HUDEP-2 (cell line): ENCODE results near the gene GPS1.
"Not testable (repeated sequence)": the region's sequence is repeated elsewhere in the genome, so short reads cannot be mapped to it uniquely, and the experiment has no call there.

Experiments
- DNase-seq, 76 experiments: peaks; one replicate each; lab custom pipeline; 2025; ENCODE audit not compliant: unreplicated experiment in 76 of 76; lab: John Stamatoyannopoulos, UW

Gene GPS1

GRCh38 chr17:82025401-82026107 lies 26.1 kb upstream of the GPS1 start:
- no peak for DNase-seq

- DNase-seq: no peak
Observed at GRCh38 chr17:82028246-82028645, 23.5 kb upstream of the GPS1 start.

GRCh38 chr17:82028966-82029365 lies 22.7 kb upstream of the GPS1 start:
- no peak for DNase-seq

GRCh38 chr17:82029391-82029790 lies 22.3 kb upstream of the GPS1 start:
- no peak for DNase-seq

- no peak for DNase-seq
Observed at GRCh38 chr17:82029990-82030469, 21.7 kb upstream of the GPS1 start.

GRCh38 chr17:82030470-82031302 lies 21.0 kb upstream of the GPS1 start:
- peak in 73 of 76 experiments; percentile 12 to 87 (median 68) for DNase-seq

- peak in 2 of 76 experiments; percentile 17 to 50 for DNase-seq
Observed at GRCh38 chr17:82031303-82031884, 20.3 kb upstream of the GPS1 start, which contains the start of gene RAC3. Gene RAC3 (plus strand): TSS chr17:82031678. CDS start chr17:82031762, 84 bp downstream.

- DNase-seq: peak in 5 of 76 experiments; percentile 9 to 16 (median 13)
Observed at GRCh38 chr17:82031885-82032627, 19.6 kb upstream of the GPS1 start.

GRCh38 chr17:82033359-82034085 lies 18.2 kb upstream of the GPS1 start:
- DNase-seq: no peak

GRCh38 chr17:82034371-82035011 lies 17.2 kb upstream of the GPS1 start:
- no peak for DNase-seq

- DNase-seq: no peak
Observed at GRCh38 chr17:82035488-82035887, 16.2 kb upstream of the GPS1 start.

GRCh38 chr17:82035956-82036633 lies 15.6 kb upstream of the GPS1 start:
- DNase-seq: no peak

- DNase-seq: no peak
Observed at GRCh38 chr17:82036634-82037091, 15.0 kb upstream of the GPS1 start.

- peak in 75 of 76 experiments; percentile 59 to 98 (median 93) for DNase-seq
Observed at GRCh38 chr17:82037092-82037888, 14.4 kb upstream of the GPS1 start, which contains the start of gene DCXR. Gene DCXR (minus strand): TSS chr17:82037697. CDS start chr17:82037682, 15 bp downstream.

GRCh38 chr17:82037889-82038195 lies 13.9 kb upstream of the GPS1 start:
- no peak for DNase-seq

- DNase-seq: not testable (repeated sequence)
Observed at GRCh38 chr17:82038796-82039409, 12.8 kb upstream of the GPS1 start.

GRCh38 chr17:82039695-82040299 lies 11.9 kb upstream of the GPS1 start:
- DNase-seq: no peak
